Epithelial cell of proximal tubule (primary cell): ENCODE data around the gene RAB3D. TPM values are rescaled to one million over a fixed set of nuclear protein-coding genes. Genes with fewer than 3 reads are reported as not detected.
"Not testable (repeated sequence)": the region's sequence is repeated elsewhere in the genome, so short reads cannot be mapped to it uniquely, and the experiment has no call there.

Experiments used
- DNase-seq: peaks from one replicate; pipeline ENCODE4 v3.0.0-alpha.2; 2011; ENCODE audit warnings: low read depth
- H3K4me3 ChIP-seq: 2 replicates; pipeline ENCODE4 v1.5.1; 2011; ENCODE audit warnings: low read depth, mild to moderate bottlenecking, low read length
- total RNA-seq: library from RNA; depleted of rRNA; stranded (reverse); fragments of >200 nt; gene quantifications from 2 replicates; pipeline ENCODE4 v1.2.3, GENCODE V29; 2015
- TF ChIP-seq, protein P1 (sequence below): conservative IDR thresholded peaks from 2 replicates; pipeline ENCODE4 v1.5.1; 2012; ENCODE audit warnings: low read depth, mild to moderate bottlenecking, low read length

The RAB3D gene
- total RNA-seq, 1 donor from 2014 or later: 18.3 TPM

DNA sequence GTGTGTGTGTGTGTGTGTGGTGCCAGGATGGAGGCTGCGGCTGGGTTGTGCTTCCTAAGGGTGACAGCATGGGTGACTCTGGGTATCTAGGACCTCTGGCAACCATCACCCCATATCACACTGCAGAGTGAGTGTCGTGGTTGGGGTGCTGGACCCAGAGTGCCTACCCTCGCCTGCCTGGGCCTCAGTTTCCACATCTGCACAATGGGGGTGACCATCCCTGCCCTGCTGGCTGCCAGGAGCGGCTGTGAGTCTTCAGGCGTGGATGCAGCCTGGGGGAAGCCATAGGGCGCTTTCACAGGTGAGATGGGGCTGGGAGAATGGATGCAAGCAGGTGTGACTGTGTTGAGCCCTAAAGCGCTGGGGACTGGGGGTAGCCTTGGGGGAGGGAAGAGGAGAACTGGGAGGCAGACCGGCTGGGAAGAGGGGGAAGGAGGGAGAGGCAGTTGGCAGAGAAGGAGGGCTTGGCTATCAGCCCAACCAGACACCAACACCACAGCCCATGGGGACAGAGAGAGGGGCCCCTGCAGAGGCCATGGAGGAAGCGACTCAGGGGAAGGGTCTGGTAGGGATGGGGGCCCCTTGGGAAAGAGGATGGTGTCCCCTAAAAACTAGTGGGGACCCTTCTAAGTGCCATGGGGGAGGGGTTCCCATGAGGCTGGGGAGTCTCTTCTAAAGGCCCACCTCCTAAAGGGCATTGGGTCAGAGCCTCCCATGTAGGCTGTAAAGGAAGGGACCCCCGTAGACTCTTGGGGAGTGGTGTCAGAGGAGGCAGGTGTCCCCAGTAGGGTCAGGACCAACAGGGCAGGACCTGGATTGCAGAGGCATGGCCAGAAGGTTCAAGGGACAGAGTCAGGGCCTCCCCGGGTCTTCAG is 17.5 kb upstream of the RAB3D start:
- TF ChIP-seq, protein P1, sequence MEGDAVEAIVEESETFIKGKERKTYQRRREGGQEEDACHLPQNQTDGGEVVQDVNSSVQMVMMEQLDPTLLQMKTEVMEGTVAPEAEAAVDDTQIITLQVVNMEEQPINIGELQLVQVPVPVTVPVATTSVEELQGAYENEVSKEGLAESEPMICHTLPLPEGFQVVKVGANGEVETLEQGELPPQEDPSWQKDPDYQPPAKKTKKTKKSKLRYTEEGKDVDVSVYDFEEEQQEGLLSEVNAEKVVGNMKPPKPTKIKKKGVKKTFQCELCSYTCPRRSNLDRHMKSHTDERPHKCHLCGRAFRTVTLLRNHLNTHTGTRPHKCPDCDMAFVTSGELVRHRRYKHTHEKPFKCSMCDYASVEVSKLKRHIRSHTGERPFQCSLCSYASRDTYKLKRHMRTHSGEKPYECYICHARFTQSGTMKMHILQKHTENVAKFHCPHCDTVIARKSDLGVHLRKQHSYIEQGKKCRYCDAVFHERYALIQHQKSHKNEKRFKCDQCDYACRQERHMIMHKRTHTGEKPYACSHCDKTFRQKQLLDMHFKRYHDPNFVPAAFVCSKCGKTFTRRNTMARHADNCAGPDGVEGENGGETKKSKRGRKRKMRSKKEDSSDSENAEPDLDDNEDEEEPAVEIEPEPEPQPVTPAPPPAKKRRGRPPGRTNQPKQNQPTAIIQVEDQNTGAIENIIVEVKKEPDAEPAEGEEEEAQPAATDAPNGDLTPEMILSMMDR: no peak
- no peak overlapping the region for H3K4me3 ChIP-seq

GRCh38 chr19:11356074-11356397 is 16.6 kb upstream of the RAB3D start:
- peak overlapping the region; percentile 65 for H3K4me3 ChIP-seq
- TF ChIP-seq, protein P1: no peak
- DNase-seq: no peak

More for the DNA sequence above, 17.5 kb upstream of the RAB3D start:
- no peak for DNase-seq

GRCh38 chr19:11355160-11356073 is 16.0 kb upstream of the RAB3D start, which contains the start of gene PLPPR2:
Gene PLPPR2, plus strand, starts transcription at chr19:11355432. Its CDS starts 2,242 bp downstream, at chr19:11357674.
- TF ChIP-seq, protein P1: no peak
- peak within 1 kb of the TSS; percentile 65 for H3K4me3 ChIP-seq
- DNase-seq: no peak

DNA sequence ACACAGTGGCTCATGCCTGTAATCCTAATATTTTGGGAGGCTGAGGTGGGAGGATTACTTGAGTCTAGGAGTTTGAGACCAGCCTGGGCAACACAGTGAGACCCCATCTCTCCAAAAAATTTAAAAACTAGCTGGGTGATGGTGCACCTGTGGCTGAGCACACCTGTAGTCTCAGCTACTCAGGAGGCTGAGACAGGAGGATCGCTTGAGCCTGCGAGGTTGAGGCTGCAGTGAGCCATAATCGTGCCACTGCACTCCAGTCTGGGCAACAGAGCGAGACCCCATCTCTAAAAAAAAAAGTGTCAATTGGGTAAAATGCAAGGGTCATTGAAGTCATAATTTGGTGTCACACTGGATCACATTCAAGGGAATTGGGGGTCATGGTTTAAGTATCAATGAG is 14.6 kb upstream of the RAB3D start:
- DNase-seq: not testable (repeated sequence)

GRCh38 chr19:11349171-11349570 is 9.7 kb upstream of the RAB3D start:
- H3K4me3 ChIP-seq: no peak overlapping the region
- DNase-seq: no peak
- TF ChIP-seq, protein P1: no peak

More for the DNA sequence above, 14.6 kb upstream of the RAB3D start:
- H3K4me3 ChIP-seq: not testable (repeated sequence)

- no peak for DNase-seq
- TF ChIP-seq, protein P1: no peak
- H3K4me3 ChIP-seq: no peak overlapping the region
Measured at GRCh38 chr19:11347546-11348039, 8.1 kb upstream of the RAB3D start.
